HG03558 (cell line): ENCODE measurements around the gene SMIM1.

Source experiments
- ATAC-seq: cut with Tn5 transposase; IDR thresholded peaks from one replicate; pipeline ENCODE4 v1.9.1; 2021; ENCODE audit warnings: moderate number of reproducible peaks; ENCODE audit not compliant: unreplicated experiment; ENCODE audit errors: extremely low read depth

The SMIM1 gene

GRCh38 chr1:3774946-3775489, 2.5 kb downstream of the SMIM1 start:
- ATAC-seq: no peak

- no peak for ATAC-seq
Observed at GRCh38 chr1:3775490-3776230, 3.1 kb downstream of the SMIM1 start.

- no peak for ATAC-seq
Observed at GRCh38 chr1:3776231-3776961, 3.8 kb downstream of the SMIM1 start.

- no peak for ATAC-seq
Observed at GRCh38 chr1:3777078-3777547, 4.6 kb downstream of the SMIM1 start.

- ATAC-seq: no peak
Observed at GRCh38 chr1:3777647-3778589, 5.4 kb downstream of the SMIM1 start.

- no peak for ATAC-seq
Observed at GRCh38 chr1:3778590-3779264, 6.2 kb downstream of the SMIM1 start.

GRCh38 chr1:3779265-3779911, 6.8 kb downstream of the SMIM1 start:
- ATAC-seq: no peak

- no peak for ATAC-seq
Observed at GRCh38 chr1:3779912-3780416, 7.4 kb downstream of the SMIM1 start.

GRCh38 chr1:3780901-3781300, 8.4 kb downstream of the SMIM1 start:
- no peak for ATAC-seq

- no peak for ATAC-seq
Observed at GRCh38 chr1:3783651-3784474, 11.3 kb downstream of the SMIM1 start.

- ATAC-seq: no peak
Observed at GRCh38 chr1:3785045-3785444, 12.5 kb downstream of the SMIM1 start.

- no peak for ATAC-seq
Observed at GRCh38 chr1:3785456-3786157, 13.1 kb downstream of the SMIM1 start.

- no peak for ATAC-seq
Observed at GRCh38 chr1:3786468-3787348, 14.2 kb downstream of the SMIM1 start.

GRCh38 chr1:3787349-3787715, 14.8 kb downstream of the SMIM1 start:
- no peak for ATAC-seq

- no peak for ATAC-seq
Observed at GRCh38 chr1:3787745-3788605, 15.4 kb downstream of the SMIM1 start.
